Measurements from ENCODE around the gene TMEM204.

Gene TMEM204

GRCh38 chr16:1533443-1533951, at the start of gene TMEM204:
Gene TMEM204, plus strand, starts transcription at chr16:1533666. Its CDS starts 610 bp downstream, at chr16:1534276.
- DNase-seq: peak; percentile 32

- DNase-seq: no peak
Measured at GRCh38 chr16:1485847-1486496, 47.5 kb upstream of the TMEM204 start.

- no peak for DNase-seq
Measured at GRCh38 chr16:1486551-1487390, 46.7 kb upstream of the TMEM204 start.

GRCh38 chr16:1487395-1488053, 45.9 kb upstream of the TMEM204 start:
- DNase-seq: no peak

- DNase-seq: no peak
Measured at GRCh38 chr16:1488054-1488601, 45.3 kb upstream of the TMEM204 start.

GRCh38 chr16:1488619-1489018, 44.8 kb upstream of the TMEM204 start, which contains the start of gene PTX4:
Gene PTX4, minus strand, starts transcription at chr16:1488944. Its CDS starts 35 bp downstream, at chr16:1488909.
- DNase-seq: no peak

GRCh38 chr16:1489077-1489476, 44.4 kb upstream of the TMEM204 start:
- DNase-seq: no peak

- no peak for DNase-seq
Measured at GRCh38 chr16:1491327-1491726, 42.1 kb upstream of the TMEM204 start.

- DNase-seq: no peak
Measured at GRCh38 chr16:1492082-1492922, 41.2 kb upstream of the TMEM204 start.

GRCh38 chr16:1492923-1493745, 40.3 kb upstream of the TMEM204 start, which contains the start of gene TELO2:
Gene TELO2, plus strand, starts transcription at chr16:1493360. Its CDS starts 922 bp downstream, at chr16:1494282.
- DNase-seq: peak; percentile 85

- no peak for DNase-seq
Measured at GRCh38 chr16:1493746-1494094, 39.7 kb upstream of the TMEM204 start.

GRCh38 chr16:1494129-1494640, 39.3 kb upstream of the TMEM204 start:
- no peak for DNase-seq

GRCh38 chr16:1494711-1495110, 38.8 kb upstream of the TMEM204 start:
- no peak for DNase-seq

GRCh38 chr16:1495211-1495888, 38.1 kb upstream of the TMEM204 start:
- no peak for DNase-seq

- no peak for DNase-seq
Measured at GRCh38 chr16:1495889-1496262, 37.6 kb upstream of the TMEM204 start.

GRCh38 chr16:1496464-1496863, 37.0 kb upstream of the TMEM204 start:
- no peak for DNase-seq

- no peak for DNase-seq
Measured at GRCh38 chr16:1497014-1497598, 36.4 kb upstream of the TMEM204 start.

- no peak for DNase-seq
Measured at GRCh38 chr16:1498899-1499676, 34.4 kb upstream of the TMEM204 start.
